HEK293 (cell line): ENCODE results near the gene ST6GALNAC6.

Experiments
- CTCF ChIP-seq: fragments of 450-650 bp; formaldehyde crosslinking; IDR thresholded peaks from 2 replicates; pipeline ENCODE4 v1.5.1; 2016; ENCODE audit warnings: missing biosample characterization, missing genetic modification characterization
- GFI1B ChIP-seq: fragments of 450-650 bp; formaldehyde crosslinking; IDR thresholded peaks from 2 replicates; pipeline ENCODE4 v1.5.1; 2016; ENCODE audit warnings: missing biosample characterization, missing genetic modification characterization
- HOXC10 ChIP-seq: sonication (generic); formaldehyde crosslinking; IDR thresholded peaks from 2 replicates; pipeline ENCODE4 v1.8.1; 2023; ENCODE audit warnings: mild to moderate bottlenecking, missing genetic modification reagents
- KLF16 ChIP-seq: fragments of 450-650 bp; formaldehyde crosslinking; IDR thresholded peaks from 2 replicates; pipeline ENCODE4 v1.5.1; 2017; ENCODE audit warnings: missing biosample characterization, missing genetic modification characterization
- RBAK ChIP-seq: fragments of 450-650 bp; formaldehyde crosslinking; IDR thresholded peaks from 2 replicates; pipeline ENCODE4 v1.5.1; 2016; ENCODE audit warnings: missing biosample characterization, missing genetic modification characterization
- ZBTB7A ChIP-seq: fragments of 450-650 bp; formaldehyde crosslinking; IDR thresholded peaks from 2 replicates; pipeline ENCODE4 v1.5.1; 2016; ENCODE audit warnings: low read depth, missing biosample characterization, missing genetic modification characterization
- ZNF121 ChIP-seq: fragments of 450-650 bp; formaldehyde crosslinking; IDR thresholded peaks from 2 replicates; pipeline ENCODE4 v1.5.1; 2016; ENCODE audit warnings: missing biosample characterization, missing genetic modification characterization
- ZNF133 ChIP-seq: fragments of 450-650 bp; formaldehyde crosslinking; IDR thresholded peaks from 2 replicates; pipeline ENCODE4 v1.5.1; 2016; ENCODE audit warnings: missing biosample characterization, missing genetic modification characterization
- ZNF274 ChIP-seq, 2 experiments: fragments of 200-500 bp in 1 of 2; fragments of 450-650 bp in 1 of 2; sonication (Bioruptor generic) in 1 of 2; formaldehyde crosslinking in 1 of 2; IDR thresholded peaks; 2 replicates each; pipeline versions ENCODE4 v1.5.1 to v1.6.1; 2014 to 2016; ENCODE audit warnings: borderline replicate concordance in 1 of 2, inconsistent platforms in 1 of 2, low read length in 1 of 2, missing biosample characterization in 1 of 2, missing genetic modification characterization in 1 of 2
- ZNF341 ChIP-seq: fragments of 450-650 bp; formaldehyde crosslinking; IDR thresholded peaks from 2 replicates; pipeline ENCODE4; 2016; ENCODE audit warnings: low read depth, missing biosample characterization, missing genetic modification characterization
- ZNF354C ChIP-seq: fragments of 450-650 bp; formaldehyde crosslinking; IDR thresholded peaks from 2 replicates; pipeline ENCODE4 v1.5.1; 2016; ENCODE audit warnings: missing biosample characterization, missing genetic modification characterization, low read depth, borderline replicate concordance
- ZNF362 ChIP-seq: fragments of 450-650 bp; formaldehyde crosslinking; IDR thresholded peaks from 2 replicates; pipeline ENCODE4 v1.5.1; 2016; ENCODE audit warnings: missing biosample characterization, missing genetic modification characterization
- ZNF558 ChIP-seq: fragments of 450-650 bp; formaldehyde crosslinking; IDR thresholded peaks from 2 replicates; pipeline ENCODE4 v1.5.1; 2016; ENCODE audit warnings: missing biosample characterization, missing genetic modification characterization
- ZNF830 ChIP-seq: fragments of 450-650 bp; IDR thresholded peaks from 2 replicates; pipeline ENCODE4 v1.5.0; 2018; ENCODE audit warnings: missing biosample characterization, missing genetic modification characterization, low read depth, mild to moderate bottlenecking, moderate library complexity

GRCh38 chr9:127862075-127863011, 37.1 kb downstream of the ST6GALNAC6 start:
- TF ChIP-seq ZNF830 (tag by site-specific recombination) (no peak), HOXC10 (CRISPR knock-in tag) (no peak), CTCF (no peak), ZNF341 (tag by site-specific recombination) (no peak), GFI1B (tag by site-specific recombination) (no peak), ZNF121 (no peak), ZNF274 (IDR thresholded peaks at IDR 0.05; ENCODE audit: low read length) (no peak), ZNF274 (tag by site-specific recombination; IDR thresholded peaks at IDR 0.05; ENCODE audit: borderline replicate concordance) (no peak), ZBTB7A (tag by site-specific recombination) (no peak), ZNF558 (tag by site-specific recombination) (no peak), ZNF362 (tag by site-specific recombination) (no peak), ZNF354C (tag by site-specific recombination) (no peak), RBAK (tag by site-specific recombination) (no peak), KLF16 (tag by site-specific recombination) (no peak), ZNF133 (tag by site-specific recombination) (no peak)
